Endodermal cell (in vitro differentiated cells): ENCODE results near the gene APBA1. TPM values are rescaled to one million over a fixed set of nuclear protein-coding genes. Genes with fewer than 3 reads are reported as not detected.

ENCODE experiments used
- DNase-seq: peaks from one replicate; pipeline ENCODE4 v3.0.0-alpha.2; 2017
- H3K27ac ChIP-seq: 2 replicates; pipeline ENCODE4 v1.5.1; 2013; ENCODE audit warnings: mild to moderate bottlenecking, low read depth, low read length, moderate library complexity
- H3K27me3 ChIP-seq: 2 replicates; pipeline ENCODE4 v1.6.1; 2013; ENCODE audit warnings: mild to moderate bottlenecking, low read length, moderate library complexity; ENCODE audit not compliant: insufficient read depth, control insufficient read depth, poor library complexity, severe bottlenecking
- H3K36me3 ChIP-seq: 2 replicates; pipeline ENCODE4 v1.7.0; 2013; ENCODE audit warnings: mild to moderate bottlenecking, low read length, moderate library complexity; ENCODE audit not compliant: control insufficient read depth, insufficient read depth
- H3K4me1 ChIP-seq: one replicate; pipeline ENCODE4 v1.7.0; 2013; ENCODE audit warnings: low read length; ENCODE audit not compliant: control insufficient read depth, insufficient read depth
- H3K4me3 ChIP-seq: 2 replicates; pipeline ENCODE4 v1.5.1; 2013; ENCODE audit warnings: mild to moderate bottlenecking, low read length, moderate library complexity
- H3K9ac ChIP-seq: 2 replicates; pipeline ENCODE4 v1.6.1; 2013; ENCODE audit warnings: mild to moderate bottlenecking, low read length, moderate library complexity; ENCODE audit not compliant: poor library complexity, severe bottlenecking; ENCODE audit errors: extremely low read depth
- H3K9me3 ChIP-seq: 2 replicates; pipeline ENCODE4 v1.6.1; 2013; ENCODE audit warnings: mild to moderate bottlenecking, low read length, moderate library complexity; ENCODE audit not compliant: control insufficient read depth
- H3K27ac Mint-ChIP-seq: 2 replicates; pipeline ENCODE4 v1.8.0; 2020; ENCODE audit warnings: mixed read lengths
- H3K27me3 Mint-ChIP-seq: 2 replicates; pipeline ENCODE4 v1.8.0; 2021; ENCODE audit warnings: mild to moderate bottlenecking, mixed read lengths; ENCODE audit not compliant: insufficient read depth
- H3K36me3 Mint-ChIP-seq: 2 replicates; pipeline ENCODE4 v1.8.0; 2020; ENCODE audit warnings: low read depth, mixed read lengths
- H3K4me1 Mint-ChIP-seq: 2 replicates; pipeline ENCODE4 v1.8.0; 2020; ENCODE audit warnings: mixed read lengths
- H3K4me3 Mint-ChIP-seq: 2 replicates; pipeline ENCODE4 v1.8.0; 2020; ENCODE audit warnings: mild to moderate bottlenecking, moderate library complexity, mixed read lengths
- H3K9me3 Mint-ChIP-seq: 2 replicates; pipeline ENCODE4 v1.8.0; 2020; ENCODE audit warnings: mild to moderate bottlenecking, mixed read lengths
- WGBS, 2 experiments: methylation state at CpG; one replicate each; pipeline versions ENCODE4 v1.1.5 to v1.1.7; 2013; ENCODE audit warnings: missing lambda C conversion rate in 2 of 2, mixed read lengths in 1 of 2; ENCODE audit not compliant: insufficient coverage in 1 of 2, insufficient read length in 1 of 2; 5-methylcytosine and 5-hydroxymethylcytosine counted together
- total RNA-seq, 2 donors: library from RNA; stranded (reverse); fragmentation: NEBNext Ultra II Directional in 1 of 2; extraction: Animal tissue kit (Norgen Biotek cat#: 25700) in 1 of 2; gene quantifications; 2 replicates in 1 of 2; 3 replicates in 1 of 2; pipeline ENCODE4 v1.2.1, GENCODE V29; 2021
- TF ChIP-seq, protein P1 (sequence below): fragments of 200-600 bp; sonication (generic); conservative IDR thresholded peaks from 2 replicates; pipeline ENCODE4 v1.5.0; 2021; ENCODE audit warnings: antibody characterized with exemption, mild to moderate bottlenecking

APBA1 gene
- total RNA-seq, 2 donors from 2014 or later: 0.51 to 0.75 TPM

GRCh38 chr9:69649566-69650250 is 22.5 kb downstream of the APBA1 start:
- Mint-ChIP-seq H3K36me3 (no peaks in the 10 kb centered on the region), H3K4me1 (peaks cover 22% of the 10 kb centered on the region), H3K9me3 (no peaks in the 10 kb centered on the region), H3K27me3 (no peaks in the 10 kb centered on the region), H3K4me3 (no peak overlapping the region), H3K27ac (no peak overlapping the region)
- H3K27me3 ChIP-seq: no peaks in the 10 kb centered on the region
- H3K27ac ChIP-seq: no peak overlapping the region
- H3K4me1 ChIP-seq: peaks cover 9% of the 10 kb centered on the region
- DNase-seq: no peak
- no peaks in the 10 kb centered on the region for H3K36me3 ChIP-seq
- TF ChIP-seq, protein P1, sequence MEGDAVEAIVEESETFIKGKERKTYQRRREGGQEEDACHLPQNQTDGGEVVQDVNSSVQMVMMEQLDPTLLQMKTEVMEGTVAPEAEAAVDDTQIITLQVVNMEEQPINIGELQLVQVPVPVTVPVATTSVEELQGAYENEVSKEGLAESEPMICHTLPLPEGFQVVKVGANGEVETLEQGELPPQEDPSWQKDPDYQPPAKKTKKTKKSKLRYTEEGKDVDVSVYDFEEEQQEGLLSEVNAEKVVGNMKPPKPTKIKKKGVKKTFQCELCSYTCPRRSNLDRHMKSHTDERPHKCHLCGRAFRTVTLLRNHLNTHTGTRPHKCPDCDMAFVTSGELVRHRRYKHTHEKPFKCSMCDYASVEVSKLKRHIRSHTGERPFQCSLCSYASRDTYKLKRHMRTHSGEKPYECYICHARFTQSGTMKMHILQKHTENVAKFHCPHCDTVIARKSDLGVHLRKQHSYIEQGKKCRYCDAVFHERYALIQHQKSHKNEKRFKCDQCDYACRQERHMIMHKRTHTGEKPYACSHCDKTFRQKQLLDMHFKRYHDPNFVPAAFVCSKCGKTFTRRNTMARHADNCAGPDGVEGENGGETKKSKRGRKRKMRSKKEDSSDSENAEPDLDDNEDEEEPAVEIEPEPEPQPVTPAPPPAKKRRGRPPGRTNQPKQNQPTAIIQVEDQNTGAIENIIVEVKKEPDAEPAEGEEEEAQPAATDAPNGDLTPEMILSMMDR: no peak
- H3K4me3 ChIP-seq: no peak overlapping the region
- no peak overlapping the region for H3K9ac ChIP-seq
- H3K9me3 ChIP-seq: no peaks in the 10 kb centered on the region
- WGBS, 2 experiments: 0 to 59% methylated on average over 1 to 3 of the region's 4 CpGs

DNA sequence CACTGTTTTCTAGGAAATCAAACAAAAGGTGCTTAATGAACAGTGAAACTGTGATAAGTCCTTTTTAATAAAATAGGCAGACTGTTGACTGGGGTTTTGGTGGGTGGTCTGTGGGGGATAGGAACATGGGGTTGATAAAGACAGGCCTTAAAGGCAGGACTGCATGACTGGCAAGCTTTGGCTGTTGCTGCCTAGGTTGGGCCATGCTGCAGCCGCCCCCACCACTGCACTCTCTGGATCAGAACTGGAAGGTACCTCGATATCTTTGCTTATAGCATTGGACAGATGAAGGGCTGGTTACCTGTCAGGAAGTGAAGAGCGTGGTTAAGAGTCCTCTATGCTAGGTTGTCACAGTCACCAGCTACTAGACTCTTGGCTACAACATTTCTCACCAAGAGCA is 24.4 kb downstream of the APBA1 start:
- no peaks in the 10 kb centered on the region for H3K27me3 ChIP-seq
- no peak overlapping the region for H3K9ac ChIP-seq
- no peak overlapping the region for H3K27ac ChIP-seq
- H3K36me3 ChIP-seq: no peaks in the 10 kb centered on the region
- no peaks in the 10 kb centered on the region for H3K9me3 Mint-ChIP-seq
- H3K27me3 Mint-ChIP-seq: no peaks in the 10 kb centered on the region
- no peak for DNase-seq
- WGBS, 2 experiments: 75 to 95% methylated on average over 2 to 3 of the region's 3 CpGs
- no peaks in the 10 kb centered on the region for H3K9me3 ChIP-seq
- peaks cover 9% of the 10 kb centered on the region for H3K4me1 ChIP-seq
- no peak overlapping the region for H3K4me3 ChIP-seq
- H3K36me3 Mint-ChIP-seq: no peaks in the 10 kb centered on the region
- no peak overlapping the region for H3K4me3 Mint-ChIP-seq
- peaks cover 28% of the 10 kb centered on the region for H3K4me1 Mint-ChIP-seq
- TF ChIP-seq, protein P1: no peak
- no peak overlapping the region for H3K27ac Mint-ChIP-seq

GRCh38 chr9:69646810-69647209 is 25.4 kb downstream of the APBA1 start:
- Mint-ChIP-seq H3K9me3 (peaks cover 4% of the 10 kb centered on the region), H3K27me3 (no peaks in the 10 kb centered on the region), H3K4me3 (no peak overlapping the region), H3K27ac (no peak overlapping the region), H3K36me3 (no peaks in the 10 kb centered on the region), H3K4me1 (peaks cover 28% of the 10 kb centered on the region)
- TF ChIP-seq, protein P1: no peak
- Histone ChIP-seq H3K4me1 (peaks cover 9% of the 10 kb centered on the region), H3K9me3 (no peaks in the 10 kb centered on the region), H3K36me3 (no peaks in the 10 kb centered on the region), H3K9ac (no peak overlapping the region), H3K27me3 (no peaks in the 10 kb centered on the region), H3K4me3 (no peak overlapping the region), H3K27ac (no peak overlapping the region)
- 75 to 81% methylated on average over 2 to 3 of the region's 3 CpGs for WGBS, 2 experiments
- DNase-seq: no peak
